ENCODE data around the gene PDGFB. TPM values are rescaled to one million over a fixed set of nuclear protein-coding genes. Genes with fewer than 3 reads are reported as not detected.

The PDGFB gene
- total RNA-seq, 1 donor from 2014 or later: 1.1 TPM

DNA sequence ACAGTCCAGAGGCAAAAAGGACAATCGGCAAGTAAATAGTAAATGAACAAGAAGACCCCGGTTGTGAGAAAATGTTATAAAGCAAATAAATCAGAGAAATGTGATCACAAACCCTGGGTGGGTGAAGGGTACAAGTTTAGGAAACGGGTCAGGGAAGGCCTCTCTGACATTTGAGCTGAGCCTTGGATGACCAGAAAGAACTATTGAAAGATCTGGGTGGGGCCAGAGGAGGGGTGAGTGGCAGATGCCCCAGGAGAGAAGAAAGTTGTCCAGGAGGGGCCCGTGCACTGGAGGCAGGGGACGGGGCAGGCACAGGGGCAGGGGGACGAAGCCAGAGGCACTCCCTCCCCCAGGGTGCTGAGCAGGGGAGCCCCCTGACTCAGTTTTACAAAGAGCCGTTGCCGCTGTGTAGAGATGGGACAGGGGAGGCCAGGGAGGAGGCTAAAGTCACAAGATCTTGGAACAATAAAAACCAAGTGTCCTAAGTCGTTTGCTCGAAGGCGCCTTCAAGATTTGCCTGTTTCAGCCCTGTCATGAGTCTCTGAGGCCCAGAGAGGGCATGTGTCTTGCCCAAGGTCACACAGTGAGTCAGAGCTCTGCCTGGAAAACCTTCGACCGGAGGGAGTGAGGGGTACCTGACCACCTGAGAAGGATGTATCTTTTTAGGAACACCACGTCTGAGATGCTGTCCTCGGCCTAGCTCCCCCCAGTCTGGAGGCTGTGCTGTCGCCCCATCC, 10.8 kb upstream of the PDGFB start:
- Histone ChIP-seq H3K4me3 (ENCODE audit: low read depth, low read length) (no peak overlapping the region), H3K27me3 (ENCODE audit: control insufficient read depth, insufficient read depth, low read length) (no peaks in the 10 kb centered on the region), H3K36me3 (ENCODE audit: control insufficient read depth, insufficient read depth, low read length) (no peaks in the 10 kb centered on the region)
- FAIRE-seq (no peak), DNase-seq (ENCODE audit: low read depth) (no peak)
- TF ChIP-seq, protein P1, sequence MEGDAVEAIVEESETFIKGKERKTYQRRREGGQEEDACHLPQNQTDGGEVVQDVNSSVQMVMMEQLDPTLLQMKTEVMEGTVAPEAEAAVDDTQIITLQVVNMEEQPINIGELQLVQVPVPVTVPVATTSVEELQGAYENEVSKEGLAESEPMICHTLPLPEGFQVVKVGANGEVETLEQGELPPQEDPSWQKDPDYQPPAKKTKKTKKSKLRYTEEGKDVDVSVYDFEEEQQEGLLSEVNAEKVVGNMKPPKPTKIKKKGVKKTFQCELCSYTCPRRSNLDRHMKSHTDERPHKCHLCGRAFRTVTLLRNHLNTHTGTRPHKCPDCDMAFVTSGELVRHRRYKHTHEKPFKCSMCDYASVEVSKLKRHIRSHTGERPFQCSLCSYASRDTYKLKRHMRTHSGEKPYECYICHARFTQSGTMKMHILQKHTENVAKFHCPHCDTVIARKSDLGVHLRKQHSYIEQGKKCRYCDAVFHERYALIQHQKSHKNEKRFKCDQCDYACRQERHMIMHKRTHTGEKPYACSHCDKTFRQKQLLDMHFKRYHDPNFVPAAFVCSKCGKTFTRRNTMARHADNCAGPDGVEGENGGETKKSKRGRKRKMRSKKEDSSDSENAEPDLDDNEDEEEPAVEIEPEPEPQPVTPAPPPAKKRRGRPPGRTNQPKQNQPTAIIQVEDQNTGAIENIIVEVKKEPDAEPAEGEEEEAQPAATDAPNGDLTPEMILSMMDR (IDR thresholded peaks at IDR 0.05; ENCODE audit: insufficient read depth, low read length, severe bottlenecking): no peak

DNA sequence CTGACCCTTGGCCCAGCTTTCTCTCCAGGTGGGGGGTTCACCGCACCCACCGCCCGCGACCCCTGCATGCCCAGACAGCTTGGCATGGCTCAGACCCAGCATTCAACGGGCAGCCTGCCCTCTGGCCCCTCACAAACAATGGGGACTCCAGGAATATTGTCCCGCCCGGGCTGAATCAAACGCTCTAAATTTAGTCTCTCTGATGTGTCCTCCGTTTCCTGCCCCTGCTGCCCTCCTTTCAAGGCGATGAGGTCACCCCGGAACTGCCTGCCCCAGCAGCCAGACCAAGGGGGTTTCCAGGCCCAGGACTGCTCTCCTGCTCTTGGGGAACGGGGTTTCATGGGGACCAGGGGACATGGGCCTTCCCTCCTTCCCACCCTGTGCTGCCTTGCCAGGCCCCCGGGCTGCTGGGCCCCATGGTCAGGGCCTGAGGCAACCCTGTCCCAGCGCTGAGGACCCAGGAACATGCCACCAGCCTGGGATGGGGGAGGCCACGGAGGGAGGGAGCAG, 10.1 kb upstream of the PDGFB start:
- TF ChIP-seq, protein P1 (IDR thresholded peaks at IDR 0.05; ENCODE audit: insufficient read depth, low read length, severe bottlenecking): no peak
- H3K36me3 ChIP-seq (ENCODE audit: control insufficient read depth, insufficient read depth, low read length): no peaks in the 10 kb centered on the region
- no peak overlapping the region for H3K4me3 ChIP-seq (ENCODE audit: low read depth, low read length)
- DNase-seq (ENCODE audit: low read depth) (peak; percentile 68), FAIRE-seq (no peak)
- H3K27me3 ChIP-seq (ENCODE audit: control insufficient read depth, insufficient read depth, low read length): peaks cover 3% of the 10 kb centered on the region

DNA sequence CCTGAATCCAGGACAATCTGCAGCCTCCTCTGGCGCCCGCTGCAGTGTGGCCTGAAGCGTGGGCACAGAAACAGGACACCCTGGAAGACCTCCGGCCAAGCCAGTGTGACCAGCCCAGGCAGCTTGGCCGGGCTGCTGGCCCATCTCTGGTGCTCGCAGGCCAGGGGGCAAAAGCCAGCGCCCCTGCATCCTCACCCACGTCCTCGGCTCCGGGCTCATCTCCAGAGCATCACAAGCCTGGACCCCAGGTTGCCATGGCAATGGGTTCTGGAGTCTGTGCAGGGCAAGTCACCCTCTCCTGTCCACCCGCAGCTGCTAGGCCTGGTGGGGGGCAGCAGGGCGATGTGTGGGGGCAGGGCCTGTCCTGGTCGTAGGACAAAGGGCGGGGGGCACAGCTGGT, 9.3 kb upstream of the PDGFB start:
- Histone ChIP-seq H3K27me3 (ENCODE audit: control insufficient read depth, insufficient read depth, low read length) (peaks cover 6% of the 10 kb centered on the region), H3K36me3 (ENCODE audit: control insufficient read depth, insufficient read depth, low read length) (no peaks in the 10 kb centered on the region), H3K4me3 (ENCODE audit: low read depth, low read length) (no peak overlapping the region)
- FAIRE-seq (no peak), DNase-seq (ENCODE audit: low read depth) (no peak)
- TF ChIP-seq, protein P1 (IDR thresholded peaks at IDR 0.05; ENCODE audit: insufficient read depth, low read length, severe bottlenecking): no peak

DNA sequence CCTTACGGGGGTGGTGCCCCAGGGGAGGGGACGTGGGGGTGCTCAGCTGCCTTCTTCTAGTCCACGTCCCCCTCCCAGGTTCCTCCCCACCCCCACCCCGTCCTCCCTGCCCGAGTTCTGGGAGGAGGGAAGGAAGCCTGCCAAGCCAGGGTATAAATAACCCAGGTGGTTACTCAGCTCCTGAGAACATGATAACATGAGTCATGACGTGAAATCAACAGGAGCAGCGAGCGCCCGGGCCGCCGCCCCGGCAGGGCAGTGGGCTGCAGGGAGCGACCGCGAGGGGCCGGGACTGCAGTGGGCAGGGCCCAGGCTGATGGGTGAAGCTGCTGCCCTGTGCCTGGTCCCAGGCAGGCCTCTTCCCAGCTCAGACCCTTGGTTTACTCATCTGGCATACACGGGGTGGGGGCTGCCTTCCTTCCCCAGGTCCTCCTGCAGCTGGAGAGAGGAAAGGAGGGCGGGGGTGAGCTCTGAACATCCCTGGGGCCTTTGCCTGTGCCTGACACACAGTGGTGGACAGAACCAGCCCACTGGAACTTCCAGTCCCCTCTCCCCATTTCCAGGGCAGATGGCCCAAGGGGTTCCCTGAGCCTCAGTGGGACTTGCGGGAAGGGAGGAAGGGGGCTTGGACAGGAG, 8.8 kb upstream of the PDGFB start:
- TF ChIP-seq, protein P1 (IDR thresholded peaks at IDR 0.05; ENCODE audit: insufficient read depth, low read length, severe bottlenecking): no peak
- H3K4me3 ChIP-seq (ENCODE audit: low read depth, low read length): no peak overlapping the region
- no peaks in the 10 kb centered on the region for H3K36me3 ChIP-seq (ENCODE audit: control insufficient read depth, insufficient read depth, low read length)
- FAIRE-seq (no peak), DNase-seq (ENCODE audit: low read depth) (peak; percentile 88)
- peaks cover 6% of the 10 kb centered on the region for H3K27me3 ChIP-seq (ENCODE audit: control insufficient read depth, insufficient read depth, low read length)

DNA sequence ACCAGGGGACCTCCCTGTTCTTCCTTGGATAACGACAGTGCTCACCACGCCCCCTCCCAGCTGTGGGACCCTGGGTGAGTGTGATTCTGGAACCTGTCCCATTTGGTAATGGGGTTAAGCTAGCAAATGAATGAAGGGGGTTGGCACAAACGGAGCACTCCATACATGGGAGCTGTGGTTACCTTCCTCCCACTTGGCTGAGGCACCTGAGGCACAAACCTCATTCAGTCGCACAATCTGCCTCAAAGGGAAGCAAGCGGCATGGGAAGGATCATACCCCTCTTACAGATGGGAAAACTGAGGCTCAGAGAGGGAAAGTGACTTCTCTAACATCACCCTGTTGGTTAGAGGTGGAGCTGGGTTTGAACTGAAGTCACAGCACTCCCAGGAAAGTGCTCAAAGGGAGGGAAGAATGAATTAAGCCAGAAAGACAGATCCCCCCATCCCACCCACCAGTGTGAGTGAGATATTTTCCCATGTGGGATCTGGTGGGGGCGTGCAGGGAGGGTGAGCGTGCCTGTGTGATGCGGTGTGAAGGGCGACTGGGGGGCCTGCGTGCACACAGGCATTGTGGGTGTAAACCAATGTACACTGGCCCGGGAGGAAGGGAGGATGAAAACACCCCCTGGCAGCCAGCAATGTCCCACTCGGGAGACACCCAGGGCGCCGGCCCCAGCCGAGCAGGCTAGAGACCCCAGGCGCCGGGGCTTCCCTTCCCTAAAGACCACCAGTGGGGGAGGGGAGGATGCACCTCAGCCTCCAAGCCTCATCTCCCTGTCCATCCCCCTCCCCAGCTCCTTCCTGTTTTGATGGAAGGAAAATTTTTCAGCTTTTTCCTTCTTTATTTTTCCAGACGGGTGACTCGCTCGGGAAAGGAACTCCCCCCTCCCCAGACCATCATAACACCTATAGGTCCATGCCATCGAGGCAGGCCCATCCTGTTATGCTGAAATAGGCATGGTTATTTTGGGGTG, 8.0 kb upstream of the PDGFB start:
- FAIRE-seq (no peak), DNase-seq (ENCODE audit: low read depth) (peak; percentile 12)
- peaks cover 6% of the 10 kb centered on the region for H3K27me3 ChIP-seq (ENCODE audit: control insufficient read depth, insufficient read depth, low read length)
- H3K36me3 ChIP-seq (ENCODE audit: control insufficient read depth, insufficient read depth, low read length): no peaks in the 10 kb centered on the region
- TF ChIP-seq, protein P1 (IDR thresholded peaks at IDR 0.05; ENCODE audit: insufficient read depth, low read length, severe bottlenecking): no peak
- H3K4me3 ChIP-seq (ENCODE audit: low read depth, low read length): no peak overlapping the region

Measured in bronchial epithelial cell (primary cell).